ENCODE data around the gene ARSK.

ARSK gene

GRCh38 chr5:95620870-95621838 is 66.3 kb downstream of the ARSK start:
- TF ChIP-seq GATA2 (IDR thresholded peaks at IDR 0.05; ENCODE audit: low read depth, low read length) (no peak), GATA3 (IDR thresholded peaks at IDR 0.05; ENCODE audit: low read depth, low read length) (no peak)

- TF ChIP-seq GATA2 (IDR thresholded peaks at IDR 0.05; ENCODE audit: low read depth, low read length) (no peak), GATA3 (IDR thresholded peaks at IDR 0.05; ENCODE audit: low read depth, low read length) (no peak)
Observed at GRCh38 chr5:95621839-95622629, 67.1 kb downstream of the ARSK start.

GRCh38 chr5:95623706-95624105 is 68.8 kb downstream of the ARSK start:
- TF ChIP-seq GATA3 (IDR thresholded peaks at IDR 0.05; ENCODE audit: low read depth, low read length) (no peak), GATA2 (IDR thresholded peaks at IDR 0.05; ENCODE audit: low read depth, low read length) (no peak)

GRCh38 chr5:95624368-95624767 is 69.5 kb downstream of the ARSK start:
- TF ChIP-seq GATA3 (IDR thresholded peaks at IDR 0.05; ENCODE audit: low read depth, low read length) (no peak), GATA2 (IDR thresholded peaks at IDR 0.05; ENCODE audit: low read depth, low read length) (no peak)

GRCh38 chr5:95626701-95627100 is 71.8 kb downstream of the ARSK start:
- TF ChIP-seq GATA3 (IDR thresholded peaks at IDR 0.05; ENCODE audit: low read depth, low read length), result no peak
- TF ChIP-seq GATA2 (IDR thresholded peaks at IDR 0.05; ENCODE audit: low read depth, low read length), result no peak

- no peak for TF ChIP-seq GATA3 (IDR thresholded peaks at IDR 0.05; ENCODE audit: low read depth, low read length)
- no peak for TF ChIP-seq GATA2 (IDR thresholded peaks at IDR 0.05; ENCODE audit: low read depth, low read length)
Observed at GRCh38 chr5:95627971-95628810, 73.3 kb downstream of the ARSK start.

- TF ChIP-seq GATA2 (IDR thresholded peaks at IDR 0.05; ENCODE audit: low read depth, low read length) (no peak), GATA3 (IDR thresholded peaks at IDR 0.05; ENCODE audit: low read depth, low read length) (no peak)
Observed at GRCh38 chr5:95628933-95629332, 74.0 kb downstream of the ARSK start.

GRCh38 chr5:95630394-95630917 is 75.6 kb downstream of the ARSK start:
- TF ChIP-seq GATA2 (IDR thresholded peaks at IDR 0.05; ENCODE audit: low read depth, low read length) (no peak), GATA3 (IDR thresholded peaks at IDR 0.05; ENCODE audit: low read depth, low read length) (no peak)

- TF ChIP-seq GATA3 (IDR thresholded peaks at IDR 0.05; ENCODE audit: low read depth, low read length), result no peak
- no peak for TF ChIP-seq GATA2 (IDR thresholded peaks at IDR 0.05; ENCODE audit: low read depth, low read length)
Observed at GRCh38 chr5:95631255-95631958, 76.5 kb downstream of the ARSK start.

GRCh38 chr5:95631991-95632675 is 77.2 kb downstream of the ARSK start:
- TF ChIP-seq GATA3 (IDR thresholded peaks at IDR 0.05; ENCODE audit: low read depth, low read length) (no peak), GATA2 (IDR thresholded peaks at IDR 0.05; ENCODE audit: low read depth, low read length) (no peak)

GRCh38 chr5:95633671-95634070 is 78.8 kb downstream of the ARSK start:
- TF ChIP-seq GATA2 (IDR thresholded peaks at IDR 0.05; ENCODE audit: low read depth, low read length) (no peak), GATA3 (IDR thresholded peaks at IDR 0.05; ENCODE audit: low read depth, low read length) (no peak)

- TF ChIP-seq GATA3 (IDR thresholded peaks at IDR 0.05; ENCODE audit: low read depth, low read length), result no peak
- TF ChIP-seq GATA2 (IDR thresholded peaks at IDR 0.05; ENCODE audit: low read depth, low read length), result no peak
Observed at GRCh38 chr5:95634081-95634480, 79.2 kb downstream of the ARSK start.

All from SH-SY5Y (cell line).